Measurements from ENCODE around the gene NAALADL2. TPM values are rescaled to one million over a fixed set of nuclear protein-coding genes. Genes with fewer than 3 reads are reported as not detected.

The NAALADL2 gene
- total and polyA plus RNA-seq, 4 donors = 0.28 to 4.6 (median 3.1) TPM

GRCh38 chr3:175108613-175109151 is 249.5 kb downstream of the NAALADL2 start (continued):
- no peak for TF ChIP-seq EGR1 (IDR thresholded peaks at IDR 0.05; ENCODE audit: low read depth in 2 of 2)
- TF ChIP-seq FOXA1 (IDR thresholded peaks at IDR 0.05) = no peak
- TF ChIP-seq JUND (IDR thresholded peaks at IDR 0.05) = no peak

- H3K27ac ChIP-seq (ENCODE audit: low read depth in 1 of 2, low read length in 2 of 2) = no peak overlapping the region
- 66% methylated on average over 2 of the region's 2 CpGs for WGBS
- H3K36me3 ChIP-seq (ENCODE audit: control insufficient read depth in 4 of 4, insufficient read depth in 3 of 4, low read depth in 1 of 4, low read length in 3 of 4) = no peaks in the 10 kb centered on the region
- H3K27me3 ChIP-seq (ENCODE audit: control insufficient read depth in 4 of 4, insufficient read depth in 4 of 4, low read length in 3 of 4) = no peaks in the 10 kb centered on the region
- no peak overlapping the region for H3K9ac ChIP-seq (ENCODE audit: low read depth in 1 of 2, low read length in 2 of 2)
- no peak overlapping the region for H3K4me3 ChIP-seq (ENCODE audit: low read depth in 1 of 3, low read length in 3 of 3)
- no peak for TF ChIP-seq NR2F2 (IDR thresholded peaks at IDR 0.05)
- TF ChIP-seq ZBTB33 (IDR thresholded peaks at IDR 0.05) = peak; percentile 26
- peaks cover 0 to 18% (median 7%) of the 10 kb centered on the region in 4 donors for H3K4me1 ChIP-seq (ENCODE audit: control insufficient read depth in 4 of 4, insufficient read depth in 4 of 4, low read length in 3 of 4)
- no peak for DNase-seq (ENCODE audit: low spot score)
- H3K9me3 ChIP-seq (ENCODE audit: control insufficient read depth in 4 of 4, low read length in 3 of 4) = no peaks in the 10 kb centered on the region
Measured at GRCh38 chr3:175111036-175111435, 251.9 kb downstream of the NAALADL2 start.

GRCh38 chr3:175118382-175118941 is 259.3 kb downstream of the NAALADL2 start:
- DNase-seq (ENCODE audit: low spot score) = no peak
- H3K27ac ChIP-seq (ENCODE audit: low read depth in 1 of 2, low read length in 2 of 2) = no peak overlapping the region
- peaks cover 0 to 3% (median 0%) of the 10 kb centered on the region in 4 donors for H3K4me1 ChIP-seq (ENCODE audit: control insufficient read depth in 4 of 4, insufficient read depth in 4 of 4, low read length in 3 of 4)
- no peak overlapping the region for H3K9ac ChIP-seq (ENCODE audit: low read depth in 1 of 2, low read length in 2 of 2)
- H3K27me3 ChIP-seq (ENCODE audit: control insufficient read depth in 4 of 4, insufficient read depth in 4 of 4, low read length in 3 of 4) = no peaks in the 10 kb centered on the region
- no peak for TF ChIP-seq TAF1 (conservative IDR thresholded peaks at IDR 0.05)
- TF ChIP-seq RAD21 (IDR thresholded peaks at IDR 0.05) = no peak
- TF ChIP-seq ATF3 (IDR thresholded peaks at IDR 0.05) = no peak
- TF ChIP-seq FOXA1 (IDR thresholded peaks at IDR 0.05) = no peak
- no peak for TF ChIP-seq HNF4G (IDR thresholded peaks at IDR 0.05)
- no peak for TF ChIP-seq GABPA (IDR thresholded peaks at IDR 0.05 in 1 of 2, conservative IDR thresholded peaks at IDR 0.05 in 1 of 2)
- TF ChIP-seq EGR1 (IDR thresholded peaks at IDR 0.05; ENCODE audit: low read depth in 2 of 2) = no peak
- TF ChIP-seq REST (IDR thresholded peaks at IDR 0.05) = no peak
- no peak for TF ChIP-seq NR2F2 (IDR thresholded peaks at IDR 0.05)
- no peak for TF ChIP-seq YY1 (IDR thresholded peaks at IDR 0.05)
- no peak for TF ChIP-seq CTCF (IDR thresholded peaks at IDR 0.05; ENCODE audit: low read depth, low read length, missing input control)
- TF ChIP-seq FOXA2 (IDR thresholded peaks at IDR 0.05) = no peak
- WGBS = 92% methylated on average over 1 of the region's 1 CpG
- H3K9me3 ChIP-seq (ENCODE audit: control insufficient read depth in 4 of 4, low read length in 3 of 4) = no peaks in the 10 kb centered on the region
- H3K4me3 ChIP-seq (ENCODE audit: low read depth in 1 of 3, low read length in 3 of 3) = no peak overlapping the region
- H3K36me3 ChIP-seq (ENCODE audit: control insufficient read depth in 4 of 4, insufficient read depth in 3 of 4, low read depth in 1 of 4, low read length in 3 of 4) = no peaks in the 10 kb centered on the region

Data from liver (tissue), 9 donors.